NCI-H524 treated with DMSO at 0.1 percent for 48 hours (cell line): ENCODE data around the gene REL.
"Not testable (repeated sequence)": the region's sequence is repeated elsewhere in the genome, so short reads cannot be mapped to it uniquely, and the experiment has no call there.

Experiments used
- DNase-seq: peaks from one replicate; lab custom pipeline; 2025; lab: John Stamatoyannopoulos, UW

REL gene

GRCh38 chr2:60867848-60868247 lies 13.5 kb upstream of the REL start:
- no peak for DNase-seq

GRCh38 chr2:60868589-60869273 lies 12.6 kb upstream of the REL start:
- DNase-seq, result no peak

GRCh38 chr2:60872510-60872928 lies 8.9 kb upstream of the REL start:
- no peak for DNase-seq

- DNase-seq, result no peak
Measured at GRCh38 chr2:60873381-60873780, 8.0 kb upstream of the REL start.

GRCh38 chr2:60875520-60875919 lies 5.9 kb upstream of the REL start:
- DNase-seq, result no peak

- DNase-seq, result no peak
Measured at GRCh38 chr2:60880643-60881046, 729 bp upstream of the REL start.

GRCh38 chr2:60882971-60883753 lies 1.8 kb downstream of the REL start:
- DNase-seq, result no peak

GRCh38 chr2:60883896-60884295 lies 2.5 kb downstream of the REL start:
- DNase-seq, result no peak

- DNase-seq, result no peak
Measured at GRCh38 chr2:60884800-60885199, 3.4 kb downstream of the REL start.

- no peak for DNase-seq
Measured at GRCh38 chr2:60885683-60886082, 4.3 kb downstream of the REL start.

- no peak for DNase-seq
Measured at GRCh38 chr2:60886991-60887390, 5.6 kb downstream of the REL start.

- no peak for DNase-seq
Measured at GRCh38 chr2:60888853-60889252, 7.5 kb downstream of the REL start.

- DNase-seq, result not testable (repeated sequence)
Measured at GRCh38 chr2:60889581-60890392, 8.4 kb downstream of the REL start.

GRCh38 chr2:60890393-60890707 lies 9.0 kb downstream of the REL start:
- no peak for DNase-seq

GRCh38 chr2:60891180-60891579 lies 9.8 kb downstream of the REL start:
- no peak for DNase-seq

- no peak for DNase-seq
Measured at GRCh38 chr2:60898567-60898966, 17.2 kb downstream of the REL start.

- DNase-seq, result no peak
Measured at GRCh38 chr2:60899230-60899891, 18.0 kb downstream of the REL start.

GRCh38 chr2:60899892-60900249 lies 18.5 kb downstream of the REL start:
- DNase-seq, result no peak

- DNase-seq, result not testable (repeated sequence)
Measured at GRCh38 chr2:60901296-60901695, 19.9 kb downstream of the REL start.

- DNase-seq, result not testable (repeated sequence)
Measured at GRCh38 chr2:60905867-60906266, 24.5 kb downstream of the REL start.

- no peak for DNase-seq
Measured at GRCh38 chr2:60906395-60906794, 25.0 kb downstream of the REL start.

- no peak for DNase-seq
Measured at GRCh38 chr2:60907329-60907728, 26.0 kb downstream of the REL start.
